Prostate gland (tissue), 2 donors: Measurements from ENCODE around the gene CEP290. TPM values are rescaled to one million over a fixed set of nuclear protein-coding genes. Genes with fewer than 3 reads are reported as not detected.
A peak's percentile ranks its signal among the peaks of the same experiment; 100 is the strongest.
"Not testable (repeated sequence)": the region's sequence is repeated elsewhere in the genome, so short reads cannot be mapped to it uniquely, and the experiment has no call there.

Experiments
- DNase-seq: peaks from one replicate; pipeline ENCODE4 v3.0.0-alpha.2; 2019; ENCODE audit warnings: low spot score
- H3K27ac ChIP-seq, 2 donors: fragments of 200-600 bp; sonication (generic); 2 replicates each; pipeline ENCODE4 v1.5.1; 2017 to 2019
- H3K27me3 ChIP-seq: fragments of 200-600 bp; sonication (generic); replicated peaks from 2 replicates; pipeline ENCODE4 v1.5.1; 2019; ENCODE audit not compliant: insufficient read depth
- H3K36me3 ChIP-seq, 2 donors: fragments of 200-600 bp; sonication (generic); 1 replicate in 1 of 2; 2 replicates in 1 of 2; pipeline versions ENCODE4 v1.5.1 to v1.8.1; 2017 to 2019
- H3K4me1 ChIP-seq: fragments of 200-600 bp; sonication (generic); replicated peaks from 2 replicates; pipeline ENCODE4 v1.5.1; 2019
- H3K4me3 ChIP-seq, 2 donors: fragments of 200-600 bp; sonication (generic); 2 replicates each; pipeline ENCODE4 v1.5.1; 2017 to 2019
- H3K9me3 ChIP-seq: fragments of 200-600 bp; sonication (generic); 2 replicates; pipeline ENCODE4 v1.5.1; 2017
- CTCF ChIP-seq, 4 experiments: fragments of 200-600 bp in 2 of 4; fragments of 450-650 bp in 2 of 4; sonication (generic) in 2 of 4; IDR thresholded peaks; 1 replicate in 3 of 4; 2 replicates in 1 of 4; pipeline ENCODE4 v1.5.1; 2016 to 2019; ENCODE audit warnings: antibody characterized with exemption in 4 of 4, mild to moderate bottlenecking in 2 of 4, moderate library complexity in 2 of 4
- POLR2A ChIP-seq: fragments of 450-650 bp; IDR thresholded peaks from one replicate; pipeline ENCODE4 v1.6.1; 2016; ENCODE audit warnings: antibody characterized with exemption, mild to moderate bottlenecking
- POLR2AphosphoS5 ChIP-seq: sonication (generic); formaldehyde crosslinking; IDR thresholded peaks from one replicate; pipeline ENCODE4 v1.6.1; 2017; ENCODE audit warnings: antibody characterized with exemption
- WGBS: methylation state at CpG from one replicate; pipeline ENCODE4 v1.1.5; 2018; 5-methylcytosine and 5-hydroxymethylcytosine counted together
- intact Hi-C: fragments of 100-400 bp; cut with DNase I; formaldehyde crosslinking; loops from one replicate; pipeline ENCODE4 v1.14.2; 2022
- total RNA-seq, 2 donors: library from RNA; depleted of rRNA; stranded (reverse); fragments of >200 nt; gene quantifications; one replicate each; pipeline ENCODE4 v1.1.0, GENCODE V29; 2016

Gene CEP290
- total RNA-seq, 2 donors from 2014 or later: 8.1 to 26.5 TPM

- peak; percentile 33 for TF ChIP-seq POLR2AphosphoS5
- no peak for TF ChIP-seq POLR2A
- no peak for TF ChIP-seq CTCF (IDR thresholded peaks at IDR 0.05)
- WGBS: 46% methylated on average over 3 of the region's 3 CpGs
- no peaks in the 10 kb centered on the region for H3K9me3 ChIP-seq
- H3K36me3 ChIP-seq: no peaks in the 10 kb centered on the region
- intact Hi-C loops: no loop called here
- no peak for DNase-seq
- no peak overlapping the region for H3K27ac ChIP-seq
- H3K27me3 ChIP-seq: no peaks in the 10 kb centered on the region
- no peaks in the 10 kb centered on the region for H3K4me1 ChIP-seq
- H3K4me3 ChIP-seq: no peak overlapping the region
Observed at GRCh38 chr12:88144546-88145468, 2.9 kb upstream of the CEP290 start.

GRCh38 chr12:88144037-88144436 lies 2.1 kb upstream of the CEP290 start:
- H3K27me3 ChIP-seq: no peaks in the 10 kb centered on the region
- no peak for TF ChIP-seq POLR2A
- no peak for TF ChIP-seq CTCF (IDR thresholded peaks at IDR 0.05)
- no peak for TF ChIP-seq POLR2AphosphoS5
- WGBS: 82% methylated on average over 5 of the region's 5 CpGs
- no peak overlapping the region for H3K27ac ChIP-seq
- no peak for DNase-seq
- no peaks in the 10 kb centered on the region for H3K9me3 ChIP-seq
- no peak overlapping the region for H3K4me3 ChIP-seq
- H3K36me3 ChIP-seq: no peaks in the 10 kb centered on the region
- intact Hi-C loops: no loop called here
- H3K4me1 ChIP-seq: no peaks in the 10 kb centered on the region

- Histone ChIP-seq H3K27ac (peak overlapping the region; percentile 73 to 86), H3K36me3 (no peaks in the 10 kb centered on the region), H3K27me3 (no peaks in the 10 kb centered on the region), H3K9me3 (no peaks in the 10 kb centered on the region), H3K4me1 (no peaks in the 10 kb centered on the region), H3K4me3 (peak overlapping the region; percentile 57 to 72)
- DNase-seq: peak; percentile 28
- WGBS: under 1% methylated on average over 18 of the region's 18 CpGs
- no peak for TF ChIP-seq CTCF (IDR thresholded peaks at IDR 0.05)
- no peak for TF ChIP-seq POLR2A
- TF ChIP-seq POLR2AphosphoS5: no peak
- intact Hi-C loops: no loop called here
Observed at GRCh38 chr12:88142610-88142991, 713 bp upstream of the CEP290 start.

- Histone ChIP-seq H3K27ac (peak overlapping the region; percentile 73 to 86), H3K4me1 (no peaks in the 10 kb centered on the region), H3K27me3 (no peaks in the 10 kb centered on the region), H3K4me3 (peak overlapping the region; percentile 57 to 72), H3K36me3 (no peaks in the 10 kb centered on the region), H3K9me3 (no peaks in the 10 kb centered on the region)
- DNase-seq: no peak
- WGBS: 3% methylated on average over 13 of the region's 13 CpGs
- TF ChIP-seq CTCF (IDR thresholded peaks at IDR 0.05): no peak
- no peak for TF ChIP-seq POLR2AphosphoS5
- TF ChIP-seq POLR2A: no peak
- intact Hi-C loops: no loop called here
Observed at GRCh38 chr12:88141425-88141773, 489 bp downstream of the CEP290 start.

GRCh38 chr12:88139711-88140110 lies 2.2 kb downstream of the CEP290 start:
- intact Hi-C loops, H3K27me3 ChIP-seq, H3K36me3 ChIP-seq, H3K4me3 ChIP-seq, H3K4me1 ChIP-seq, H3K27ac ChIP-seq, DNase-seq, H3K9me3 ChIP-seq: not testable (repeated sequence)
- WGBS: 98% methylated on average over 4 of the region's 4 CpGs

GRCh38 chr12:88133181-88133580 lies 8.7 kb downstream of the CEP290 start:
- intact Hi-C loops: loop anchor here (5.0 kb wide), 1 partner anchor 1249 kb away; no protein-coding TSS in a partner anchor
- not testable (repeated sequence) for H3K36me3 ChIP-seq, H3K27me3 ChIP-seq, H3K4me1 ChIP-seq, H3K9me3 ChIP-seq, DNase-seq, H3K27ac ChIP-seq, H3K4me3 ChIP-seq
- 92% methylated on average over 2 of the region's 2 CpGs for WGBS
